Left renal pelvis (tissue), 4 donors: ENCODE measurements around the gene SLC25A26. TPM values are rescaled to one million over a fixed set of nuclear protein-coding genes. Genes with fewer than 3 reads are reported as not detected.
"Not testable (repeated sequence)": the region's sequence is repeated elsewhere in the genome, so short reads cannot be mapped to it uniquely, and the experiment has no call there.

ENCODE experiments used
- DNase-seq, 4 donors: peaks; one replicate each; pipeline ENCODE4 v3.0.0-alpha.2; 2013; ENCODE audit warnings: low read depth in 4 of 4, low spot score in 3 of 4
- polyA plus RNA-seq, 4 donors: library from polyadenylated mRNA; unstranded; fragments of 120-200 nt; gene quantifications; one replicate each; pipeline ENCODE4 v1.2.1, GENCODE V29; 2013; ENCODE audit not compliant: insufficient read length in 4 of 4

The SLC25A26 gene
- polyA plus RNA-seq, 4 donors: 23.7 to 26.9 (median 24.1) TPM

DNA sequence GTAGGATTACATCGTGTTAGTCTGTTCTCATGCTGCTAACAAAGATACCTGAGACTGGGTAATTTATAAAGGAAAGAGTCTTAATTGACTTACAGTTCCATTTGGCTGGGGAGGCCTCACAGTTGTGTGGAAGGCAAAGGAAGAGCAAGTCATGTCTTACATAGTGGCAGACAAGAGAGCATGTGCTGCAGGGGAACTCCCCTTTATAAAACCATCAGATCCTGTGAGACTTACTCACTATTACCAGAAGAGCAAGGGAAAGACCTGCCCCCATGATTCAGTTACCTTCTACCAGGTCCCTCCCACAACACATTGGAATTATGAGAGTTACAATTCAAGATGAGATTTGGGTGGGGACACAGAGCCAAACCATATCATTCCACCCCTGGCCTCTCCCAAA lies 3.4 kb downstream of the SLC25A26 start:
- no peak for DNase-seq

DNA sequence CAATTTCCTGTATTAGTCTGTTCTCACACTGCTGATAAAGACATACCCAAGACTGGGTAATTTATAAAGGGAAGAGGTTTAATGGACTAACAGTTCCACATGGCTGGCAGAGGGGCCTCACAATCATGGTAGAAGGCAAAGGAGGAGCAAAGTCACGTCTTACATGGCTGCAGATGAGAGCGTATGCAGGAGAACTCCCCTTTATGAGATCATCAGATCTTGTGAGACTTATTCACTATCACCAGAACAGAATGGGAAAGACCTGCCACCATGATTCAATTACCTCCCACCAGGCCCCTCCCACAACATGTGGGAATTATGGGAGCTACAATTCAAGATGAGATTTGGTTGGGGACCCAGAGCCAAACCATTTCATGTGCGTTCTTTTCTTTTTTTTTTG lies 5.3 kb downstream of the SLC25A26 start:
- DNase-seq: not testable (repeated sequence)

DNA sequence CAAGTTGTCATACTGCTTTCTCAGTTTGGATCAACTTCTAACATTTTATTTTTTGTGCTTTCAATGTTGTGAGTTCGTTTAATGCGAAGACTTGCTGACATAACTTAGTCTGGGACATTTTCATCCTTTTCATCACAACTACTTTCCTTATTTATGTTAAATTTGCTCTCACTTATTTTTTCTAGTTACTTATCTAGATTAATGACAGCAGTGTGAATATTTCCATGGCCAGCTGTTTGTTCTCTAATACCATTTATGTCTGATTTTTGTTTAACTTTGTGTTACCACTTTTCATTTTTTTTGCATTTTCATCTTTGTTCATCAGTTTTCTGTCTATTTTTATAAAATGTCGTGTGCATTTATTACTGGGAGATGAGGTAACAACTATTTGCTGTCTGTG lies 6.2 kb downstream of the SLC25A26 start:
- DNase-seq: no peak

DNA sequence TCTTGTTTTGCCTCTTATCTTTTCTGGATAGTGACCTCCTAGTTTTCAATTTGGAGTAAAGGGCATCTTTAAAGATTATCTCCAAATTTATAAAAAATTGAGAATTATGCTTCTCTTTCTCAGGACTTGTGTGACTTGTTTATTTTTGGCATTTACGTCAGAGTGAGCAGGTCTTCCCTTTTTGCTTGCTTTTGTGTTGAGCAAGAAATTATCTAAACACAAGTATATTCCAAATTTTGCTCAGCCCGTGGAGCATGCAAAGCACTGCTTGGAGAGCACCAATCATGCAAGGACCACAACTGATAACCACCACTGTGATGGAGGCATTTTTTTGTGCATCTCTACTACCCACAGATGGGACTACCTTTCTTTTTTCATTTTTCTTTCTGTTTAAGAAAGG lies 7.1 kb downstream of the SLC25A26 start:
- no peak for DNase-seq

DNA sequence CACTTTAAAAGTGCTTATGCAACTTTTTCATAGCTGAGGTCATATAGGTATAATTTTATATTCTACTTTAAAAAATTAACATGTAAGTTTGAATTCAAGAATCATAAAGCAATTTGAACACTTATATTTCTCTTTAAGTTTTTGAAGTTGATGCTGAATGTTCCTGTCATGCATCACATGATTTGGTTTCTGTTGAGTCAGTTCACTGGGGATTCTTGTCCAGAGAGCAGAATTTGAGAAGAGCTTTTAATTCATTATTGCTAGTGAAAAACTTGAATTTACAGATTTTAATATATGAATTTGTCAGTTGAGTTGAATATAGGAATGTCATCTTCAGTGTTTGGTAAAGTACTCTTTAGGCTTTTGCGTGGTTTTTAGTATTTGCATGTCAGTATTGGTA lies 7.9 kb downstream of the SLC25A26 start:
- no peak for DNase-seq

DNA sequence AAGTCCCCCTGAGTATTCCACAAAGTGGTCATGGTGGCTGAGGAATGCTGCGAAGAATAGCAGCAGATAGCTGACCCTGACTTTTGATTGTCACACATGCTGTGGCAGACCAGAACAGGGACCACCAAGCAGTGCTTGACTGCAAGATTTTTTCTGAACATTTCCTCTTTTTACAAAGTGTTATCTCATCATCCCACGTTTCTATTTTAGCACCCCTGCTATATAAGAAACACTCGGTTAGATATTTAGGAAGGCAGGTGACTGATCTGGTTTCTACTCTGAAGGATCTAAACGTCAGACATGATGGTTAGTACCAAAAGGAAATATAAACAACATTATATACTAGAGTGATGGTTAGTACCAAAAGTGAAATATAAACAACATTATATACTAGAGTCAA lies 9.1 kb downstream of the SLC25A26 start:
- DNase-seq: no peak

DNA sequence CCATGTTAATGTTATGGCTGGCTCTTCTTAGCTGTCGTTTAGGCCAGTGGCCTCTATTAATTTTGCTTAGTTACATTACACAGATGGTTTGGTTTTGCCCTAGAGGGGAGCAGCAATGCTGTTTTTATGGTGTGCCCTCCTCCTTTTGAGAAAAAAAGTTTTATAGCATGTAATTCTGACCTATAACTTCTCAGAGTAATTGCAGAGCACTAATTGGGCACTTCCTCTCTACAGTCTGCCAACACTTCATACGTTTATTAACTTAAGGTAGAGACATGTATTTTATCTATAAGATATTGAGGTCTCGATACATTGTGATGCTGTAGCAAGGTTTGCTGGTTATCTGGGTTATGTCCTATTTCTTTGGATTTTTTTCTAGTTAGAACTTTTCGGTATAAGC lies 12.2 kb downstream of the SLC25A26 start:
- no peak for DNase-seq

DNA sequence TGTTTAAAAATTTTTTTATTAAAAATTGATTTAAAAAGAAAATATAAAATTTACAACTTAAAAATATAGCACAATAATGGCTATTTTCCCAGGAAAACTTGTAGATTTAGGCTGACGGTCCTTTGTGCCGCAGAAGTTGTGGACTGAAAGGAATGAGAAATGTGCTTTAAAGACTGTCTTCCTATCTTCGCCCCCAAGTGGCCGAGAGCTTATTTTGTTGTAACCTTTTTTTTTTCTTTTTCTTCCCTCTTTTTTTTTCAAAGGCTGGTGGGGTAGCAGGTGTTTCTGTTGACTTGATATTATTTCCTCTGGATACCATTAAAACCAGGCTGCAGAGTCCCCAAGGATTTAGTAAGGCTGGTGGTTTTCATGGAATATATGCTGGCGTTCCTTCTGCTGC lies 15.5 kb downstream of the SLC25A26 start:
- DNase-seq: no peak

DNA sequence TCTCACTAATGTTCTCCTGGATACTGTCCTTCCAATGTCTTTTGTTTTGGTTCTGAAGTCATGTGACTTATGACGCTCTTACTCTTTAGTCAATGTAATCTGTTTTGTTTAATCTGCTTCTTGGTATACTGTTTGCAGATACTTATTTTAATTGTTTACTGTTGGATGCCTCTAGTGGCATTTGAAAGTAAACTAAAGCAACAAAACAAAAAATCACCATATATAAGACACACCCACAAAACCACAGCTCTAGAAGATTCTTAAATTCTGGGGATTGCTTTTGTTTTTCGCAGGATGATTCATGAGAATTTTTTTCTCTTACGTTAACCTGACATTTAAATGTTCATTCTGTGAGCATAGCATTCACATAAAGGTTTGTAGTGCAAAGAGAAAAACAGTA lies 16.8 kb downstream of the SLC25A26 start:
- DNase-seq: no peak

DNA sequence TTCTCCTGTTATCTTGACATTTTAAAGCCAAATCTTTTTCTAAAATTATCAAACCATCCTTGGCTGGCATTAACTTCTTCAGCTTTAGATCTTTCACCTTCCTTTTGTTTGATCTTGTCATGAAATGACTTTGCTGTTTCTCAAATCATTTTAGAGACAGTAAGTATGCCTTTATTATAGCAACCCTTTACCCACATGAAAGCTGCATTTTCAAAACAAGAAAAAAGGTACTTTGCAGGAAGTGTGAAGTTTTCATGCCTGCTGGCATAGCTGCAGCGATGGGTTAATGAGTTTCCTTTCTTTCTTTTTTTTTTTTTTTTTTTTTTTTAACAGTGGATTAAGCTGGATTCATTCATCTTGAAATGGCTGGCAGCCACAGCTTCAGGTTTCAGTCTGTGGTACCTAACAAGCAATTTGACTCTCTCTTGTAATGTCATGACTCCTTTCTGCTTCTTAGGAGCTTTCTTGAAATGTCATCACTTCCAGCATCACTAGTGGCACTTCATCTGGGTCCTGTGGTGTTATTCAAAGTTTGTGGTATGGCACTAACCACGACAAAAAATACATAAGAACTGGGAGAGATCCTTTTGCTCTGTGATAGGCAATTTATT lies 18.8 kb downstream of the SLC25A26 start:
- DNase-seq: no peak

DNA sequence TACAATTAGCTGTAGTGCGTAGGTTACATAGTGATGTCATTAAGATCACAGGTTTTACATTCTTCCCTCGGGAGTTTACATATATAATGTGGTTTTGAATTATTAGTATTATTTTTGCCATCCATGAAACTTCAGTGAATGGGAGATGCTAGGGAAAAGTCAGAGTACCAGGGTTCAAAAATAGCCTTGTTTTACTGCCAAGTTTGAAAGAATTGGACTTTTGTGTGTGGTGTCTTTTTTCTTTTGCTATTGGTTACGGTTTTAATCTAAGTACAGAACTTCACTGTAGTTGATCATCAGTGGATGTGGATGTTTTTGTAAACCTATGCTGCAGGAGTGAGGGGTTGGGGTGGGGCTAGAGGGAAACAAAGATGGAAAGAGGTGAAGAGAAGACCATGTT lies 20.7 kb downstream of the SLC25A26 start:
- no peak for DNase-seq

DNA sequence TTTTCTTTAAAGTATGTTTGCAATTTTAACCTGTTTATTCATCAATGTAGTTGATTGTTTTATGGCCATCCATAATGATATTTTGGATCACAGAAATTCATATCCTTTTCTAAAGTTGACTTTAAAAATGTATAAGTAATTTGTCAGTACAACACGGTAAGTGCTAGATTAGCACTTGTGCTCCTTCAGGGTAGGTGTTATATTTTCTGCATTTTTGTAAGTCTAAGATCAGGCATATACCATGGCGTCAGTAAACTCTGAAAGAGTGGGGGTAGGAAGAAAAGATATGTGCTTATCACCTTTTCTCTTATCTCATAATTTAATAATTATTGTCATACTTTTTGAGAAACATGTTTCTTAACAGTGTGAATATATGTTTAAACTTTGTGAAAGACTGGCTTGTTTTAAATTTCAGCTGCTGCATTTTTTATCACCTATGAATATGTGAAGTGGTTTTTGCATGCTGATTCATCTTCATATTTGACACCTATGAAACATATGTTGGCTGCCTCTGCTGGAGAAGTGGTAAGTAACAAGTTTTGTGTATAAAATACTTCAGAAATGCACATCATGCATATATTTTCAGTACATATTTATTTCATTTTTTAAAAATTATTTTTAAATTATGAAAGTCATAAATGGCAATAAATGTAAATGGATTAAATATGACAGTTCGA lies 22.1 kb downstream of the SLC25A26 start:
- DNase-seq: no peak

DNA sequence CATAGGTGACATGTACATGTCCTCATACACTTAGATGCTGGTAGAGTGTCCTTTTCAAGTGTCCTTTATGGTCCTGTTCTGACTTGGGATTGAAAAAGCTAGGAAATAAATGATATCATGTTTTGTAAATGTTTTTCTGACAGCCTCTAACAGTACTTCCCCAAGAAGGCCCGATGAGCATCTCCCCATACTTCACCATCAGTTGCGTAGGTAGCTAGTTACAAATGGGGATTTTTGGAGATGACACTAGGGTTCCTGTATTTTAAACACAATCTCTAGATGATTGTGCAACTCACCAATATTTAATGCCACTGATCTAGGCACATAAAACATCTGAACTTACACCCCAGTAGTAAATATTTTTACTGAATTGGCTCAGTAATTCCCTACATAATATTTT lies 27.8 kb downstream of the SLC25A26 start:
- DNase-seq: no peak

DNA sequence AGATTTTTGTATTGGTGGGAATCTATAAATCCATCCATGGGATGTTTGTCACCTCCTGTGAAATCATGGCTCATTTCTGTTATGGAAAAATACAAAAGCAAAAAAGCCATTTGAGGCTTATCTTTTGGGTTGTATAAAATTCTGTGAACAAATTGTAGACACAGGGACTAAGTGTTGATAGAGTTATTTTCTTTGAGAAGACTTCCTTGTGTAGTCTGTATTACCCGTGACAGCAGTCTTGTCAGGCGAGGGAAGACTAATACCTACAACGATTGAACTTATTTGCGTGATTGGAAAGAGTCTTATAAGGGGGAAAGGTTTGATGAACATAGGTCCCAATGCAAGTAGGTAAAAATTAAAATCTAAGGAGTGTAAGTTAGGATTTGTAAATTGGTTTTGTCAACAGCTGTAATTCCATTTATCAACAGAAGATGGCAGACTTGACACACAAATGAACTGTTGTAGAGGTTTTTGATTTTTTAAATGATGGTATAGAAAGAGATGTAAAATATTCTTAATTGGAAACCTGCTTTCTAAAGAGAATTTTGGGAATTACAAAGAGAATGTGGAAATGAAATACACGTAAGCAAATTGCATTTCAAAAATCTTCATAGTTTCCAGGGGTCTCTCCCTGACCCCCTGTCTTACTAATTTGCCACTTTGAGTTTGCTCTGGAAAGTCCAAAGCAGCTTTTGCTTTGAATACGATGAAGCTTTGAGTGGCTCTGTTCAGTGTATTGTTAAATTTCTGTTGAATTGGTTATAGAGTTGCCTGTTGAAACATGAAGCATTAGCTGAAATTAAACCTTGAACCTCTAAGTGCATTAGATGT lies 33.2 kb downstream of the SLC25A26 start:
- DNase-seq: peak in 2 of 4 donors; percentile 14 to 16

DNA sequence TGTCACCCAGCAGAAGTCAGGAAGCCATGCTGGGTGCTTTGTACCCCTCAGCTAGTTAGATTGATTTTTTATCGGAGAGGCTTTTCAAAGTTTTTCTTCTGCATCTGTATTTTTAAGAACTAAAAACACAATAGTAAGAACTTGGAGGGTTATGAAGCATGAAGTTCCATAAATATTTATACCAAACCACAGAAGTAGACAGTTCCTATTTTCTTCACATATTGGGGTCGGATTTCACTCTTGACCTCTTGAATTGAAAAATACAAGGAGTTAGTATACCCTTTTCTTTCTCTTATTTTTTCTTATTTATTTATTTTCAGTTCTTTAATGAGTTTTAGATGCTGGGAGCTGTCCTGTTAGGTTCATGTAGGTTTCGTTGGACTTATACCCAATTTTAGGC lies 35.1 kb downstream of the SLC25A26 start:
- no peak for DNase-seq

DNA sequence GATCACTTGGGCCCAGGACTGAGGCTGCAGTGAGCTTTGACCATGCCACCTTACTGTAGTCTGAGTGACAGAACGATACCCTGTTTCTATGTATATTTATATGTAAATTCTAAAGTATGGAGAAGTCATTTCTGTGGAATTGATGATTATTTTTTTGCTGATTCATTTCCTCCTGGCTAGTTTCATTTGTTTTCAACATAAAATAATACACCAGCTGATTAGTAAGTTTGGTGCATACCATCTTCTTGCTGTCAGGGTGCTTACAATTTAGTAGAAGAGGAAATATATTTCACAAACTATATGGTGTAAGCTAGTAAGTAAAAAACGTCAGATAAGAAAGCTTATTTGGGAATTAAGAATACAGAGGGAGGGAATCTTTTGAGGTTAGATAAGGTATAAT lies 36.0 kb downstream of the SLC25A26 start:
- DNase-seq: no peak

DNA sequence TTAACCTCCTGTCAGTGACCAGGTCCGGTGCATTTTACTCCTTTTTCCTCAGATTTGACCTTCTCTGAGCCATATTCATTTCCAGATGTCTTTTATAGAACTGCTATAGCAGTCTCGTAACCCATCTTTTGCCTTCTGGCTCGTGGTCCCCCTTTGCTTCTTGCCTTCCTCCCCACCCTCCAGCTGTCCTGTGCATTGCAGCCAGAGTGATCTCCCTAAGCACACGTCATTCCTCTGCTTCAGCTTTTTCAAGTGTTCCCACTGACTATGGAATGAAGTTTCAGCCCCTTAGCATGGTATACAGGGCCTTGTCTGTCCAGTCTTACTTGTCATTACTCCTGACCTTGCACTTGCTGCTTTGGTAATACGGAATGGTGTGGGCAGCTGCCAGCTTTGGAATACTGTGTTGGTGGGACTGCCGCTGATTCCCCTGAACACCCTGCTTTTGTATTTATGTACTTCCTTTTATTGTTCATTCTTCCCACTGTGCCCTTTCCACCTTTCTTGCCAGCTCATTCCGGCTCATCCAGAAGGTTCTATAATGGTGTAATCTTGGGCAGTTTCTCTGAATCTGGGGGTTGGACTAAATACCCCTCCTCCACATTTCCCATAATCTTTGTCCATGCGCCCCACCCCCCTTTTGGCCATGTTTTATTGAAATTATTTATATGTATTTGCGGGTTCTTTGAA lies 38.9 kb downstream of the SLC25A26 start:
- DNase-seq: no peak

DNA sequence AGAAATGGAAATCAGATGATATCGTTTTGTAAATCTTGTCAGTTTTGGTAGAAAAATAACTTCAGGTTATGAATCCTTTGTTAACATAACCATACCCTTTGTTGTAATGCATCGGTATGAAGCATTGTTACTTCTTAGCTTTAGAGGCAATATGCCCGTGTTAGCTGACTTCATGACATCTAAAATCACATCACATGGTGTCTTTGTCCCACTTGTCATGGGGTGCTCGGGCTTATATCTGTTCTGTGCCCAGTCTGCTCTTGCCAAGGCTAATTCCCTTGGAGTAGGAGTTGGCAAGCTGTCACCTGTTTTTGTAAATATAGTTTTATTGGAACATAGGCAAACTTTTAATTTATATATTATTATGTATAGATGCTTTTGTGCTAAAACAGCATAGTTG lies 39.6 kb downstream of the SLC25A26 start:
- no peak for DNase-seq

DNA sequence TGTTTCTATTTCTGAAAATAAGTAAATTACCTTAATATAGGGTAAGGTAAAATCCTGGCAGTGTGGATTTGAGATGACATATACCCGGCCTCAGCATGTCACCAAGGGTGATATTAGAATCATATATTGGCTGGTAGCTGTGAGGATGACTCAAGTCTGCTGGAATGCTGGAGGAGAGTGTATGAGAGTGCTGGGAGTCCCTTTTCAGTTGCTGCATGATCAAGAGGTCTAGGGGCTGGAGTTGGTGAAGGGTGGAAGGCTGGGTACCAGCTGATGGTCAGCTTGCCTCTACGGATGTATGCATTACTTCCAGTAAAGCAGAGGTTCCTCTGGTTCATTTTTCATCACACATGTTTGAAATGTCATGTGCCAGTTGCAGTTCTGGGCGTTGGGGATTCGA lies 40.6 kb downstream of the SLC25A26 start:
- DNase-seq: no peak

DNA sequence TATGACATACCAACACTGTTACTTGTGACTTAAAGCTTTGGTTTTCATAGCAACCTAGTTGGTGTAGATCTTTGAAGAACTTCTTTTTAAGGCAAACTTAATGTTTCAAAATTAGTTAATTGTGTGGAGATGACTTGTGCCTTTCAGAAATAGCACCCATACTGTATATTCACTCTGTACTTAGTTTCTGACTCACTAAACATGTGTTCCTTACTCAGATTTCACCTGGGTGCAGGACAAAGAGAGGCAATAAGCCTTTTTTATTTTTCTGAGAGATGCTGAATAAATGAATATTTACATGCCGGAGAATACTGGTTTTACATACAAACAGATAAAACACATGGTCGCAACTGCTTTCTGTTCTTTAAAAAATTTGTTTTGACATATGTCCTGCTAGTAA lies 44.8 kb downstream of the SLC25A26 start:
- no peak for DNase-seq

DNA sequence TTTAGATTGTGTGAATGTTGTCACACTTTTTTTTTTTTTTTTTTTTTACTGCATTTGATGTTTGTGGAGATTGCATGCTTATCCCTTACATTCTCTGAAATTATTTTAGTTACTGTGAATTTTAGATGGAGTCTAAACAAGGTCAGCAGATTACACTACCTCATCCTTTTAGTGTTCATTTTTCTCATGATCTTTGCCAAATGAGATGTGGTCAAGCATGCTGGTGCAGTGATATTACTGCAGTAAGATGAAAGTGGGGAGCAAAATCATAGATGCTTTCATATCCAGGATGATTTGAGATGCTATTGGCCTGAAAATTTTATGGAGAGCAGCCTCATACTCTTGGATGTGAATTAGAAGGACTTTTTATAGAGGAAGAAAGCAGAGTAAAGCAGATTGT lies 45.8 kb downstream of the SLC25A26 start:
- DNase-seq: no peak
